Liver (tissue), 9 donors: ENCODE measurements around the gene FRMD4B. TPM values are rescaled to one million over a fixed set of nuclear protein-coding genes. Genes with fewer than 3 reads are reported as not detected.
A peak's percentile ranks its signal among the peaks of the same experiment; 100 is the strongest.

Experiments
- DNase-seq: peaks from one replicate; pipeline ENCODE4 v3.0.0-alpha.2; 2017; ENCODE audit warnings: low spot score
- H3K27ac ChIP-seq, 2 donors: one replicate each; pipeline ENCODE4 v1.7.0; 2013; ENCODE audit warnings: inconsistent platforms in 2 of 2, low read length in 2 of 2, control low read depth in 1 of 2, low read depth in 1 of 2, mild to moderate bottlenecking in 1 of 2
- H3K27me3 ChIP-seq, 4 donors: one replicate each; pipeline versions ENCODE4 v1.6.1 to v1.7.0; 2013; ENCODE audit warnings: low read length in 3 of 4, inconsistent platforms in 1 of 4, mild to moderate bottlenecking in 1 of 4, moderate library complexity in 1 of 4; ENCODE audit not compliant: control insufficient read depth in 4 of 4, insufficient read depth in 4 of 4
- H3K36me3 ChIP-seq, 4 donors: one replicate each; pipeline versions ENCODE4 v1.6.1 to v1.7.0; 2013; ENCODE audit warnings: low read length in 3 of 4, mild to moderate bottlenecking in 3 of 4, low read depth in 1 of 4, moderate library complexity in 1 of 4; ENCODE audit not compliant: control insufficient read depth in 4 of 4, insufficient read depth in 3 of 4
- H3K4me1 ChIP-seq, 4 donors: one replicate each; pipeline versions ENCODE4 v1.6.1 to v1.7.0; 2013; ENCODE audit warnings: low read length in 3 of 4, mild to moderate bottlenecking in 3 of 4, moderate library complexity in 1 of 4; ENCODE audit not compliant: control insufficient read depth in 4 of 4, insufficient read depth in 4 of 4
- H3K4me3 ChIP-seq, 3 donors: one replicate each; pipeline versions ENCODE4 v1.6.1 to v1.7.0; 2013; ENCODE audit warnings: low read length in 3 of 3, control low read depth in 1 of 3, low read depth in 1 of 3, mild to moderate bottlenecking in 1 of 3
- H3K9ac ChIP-seq, 2 donors: one replicate each; pipeline ENCODE4 v1.7.0; 2013; ENCODE audit warnings: low read length in 2 of 2, mild to moderate bottlenecking in 2 of 2, moderate library complexity in 2 of 2, control low read depth in 1 of 2, low read depth in 1 of 2
- H3K9me3 ChIP-seq, 4 donors: one replicate each; pipeline versions ENCODE4 v1.6.1 to v1.7.0; 2013; ENCODE audit warnings: low read length in 3 of 4; ENCODE audit not compliant: control insufficient read depth in 4 of 4
- CTCF ChIP-seq: fragments of 150-350 bp; IDR thresholded peaks from 2 replicates; pipeline ENCODE4 v1.5.1; 2017; ENCODE audit warnings: improper control_type of control experiment, low read depth, low read length; ENCODE audit not compliant: missing input control
- EGR1 ChIP-seq, 2 donors: IDR thresholded peaks; 2 replicates each; pipeline ENCODE4 v1.6.1; 2016 to 2018; ENCODE audit warnings: antibody characterized with exemption in 2 of 2, low read depth in 2 of 2
- FOXA1 ChIP-seq: IDR thresholded peaks from 2 replicates; pipeline ENCODE4 v1.6.1; 2016; ENCODE audit warnings: antibody characterized with exemption
- FOXA2 ChIP-seq: IDR thresholded peaks from 2 replicates; pipeline ENCODE4 v1.6.1; 2016; ENCODE audit warnings: antibody characterized with exemption
- GABPA ChIP-seq, 2 donors: IDR thresholded peaks in 1 of 2; conservative IDR thresholded peaks in 1 of 2; 2 replicates each; pipeline ENCODE4 v1.6.1; 2016; ENCODE audit warnings: antibody characterized with exemption in 2 of 2, mild to moderate bottlenecking in 1 of 2, moderate library complexity in 1 of 2
- HNF4A ChIP-seq, 2 donors: conservative IDR thresholded peaks; 2 replicates each; pipeline ENCODE4 v1.6.1; 2016; ENCODE audit warnings: antibody characterized with exemption in 2 of 2, mild to moderate bottlenecking in 2 of 2
- HNF4G ChIP-seq: IDR thresholded peaks from 2 replicates; pipeline ENCODE4 v1.6.1; 2016; ENCODE audit warnings: antibody characterized with exemption
- JUND ChIP-seq, 2 donors: IDR thresholded peaks; 2 replicates each; pipeline ENCODE4 v1.6.1; 2016; ENCODE audit warnings: antibody characterized with exemption in 2 of 2
- RAD21 ChIP-seq, 2 donors: IDR thresholded peaks; 2 replicates each; pipeline ENCODE4 v1.6.1; 2016; ENCODE audit warnings: antibody characterized with exemption in 2 of 2, mild to moderate bottlenecking in 2 of 2
- REST ChIP-seq: IDR thresholded peaks from 2 replicates; pipeline ENCODE4 v1.6.1; 2016; ENCODE audit warnings: antibody characterized with exemption, mild to moderate bottlenecking
- RXRA ChIP-seq, 2 donors: IDR thresholded peaks; 2 replicates each; pipeline ENCODE4 v1.6.1; 2017 to 2018; ENCODE audit warnings: antibody characterized with exemption in 2 of 2, mild to moderate bottlenecking in 1 of 2
- SP1 ChIP-seq: IDR thresholded peaks from 2 replicates; pipeline ENCODE4 v1.6.1; 2018; ENCODE audit warnings: antibody characterized with exemption, mild to moderate bottlenecking
- TAF1 ChIP-seq: conservative IDR thresholded peaks from 2 replicates; pipeline ENCODE4 v1.6.1; 2016; ENCODE audit warnings: antibody characterized with exemption, mild to moderate bottlenecking
- YY1 ChIP-seq: IDR thresholded peaks from 2 replicates; pipeline ENCODE4 v1.6.1; 2016; ENCODE audit warnings: antibody characterized with exemption, mild to moderate bottlenecking
- whole genome bisulfite sequencing: extraction: QIAGEN DNeasy Blood & Tissue Kit; methylation state at CpG from one replicate; pipeline ENCODE4 v1.1.7; 2013; 5-methylcytosine and 5-hydroxymethylcytosine counted together
- polyA plus RNA-seq, 2 donors: library from polyadenylated mRNA; stranded (reverse) in 1 of 2; unstranded in 1 of 2; fragments of 200-250 nt in 1 of 2; fragments of >200 nt in 1 of 2; fragmentation: Nextera tagmentation in 1 of 2; extraction: Ambion mirVana in 1 of 2; gene quantifications; one replicate each; pipeline versions ENCODE4 v1.2.1 to v1.2.3, GENCODE V29; 2013 to 2015
- total RNA-seq, 2 donors: library from RNA; depleted of rRNA; stranded (reverse); fragments of >200 nt; gene quantifications; one replicate each; pipeline ENCODE4 v1.2.3, GENCODE V29; 2014
- TF ChIP-seq, protein P1 (sequence below): IDR thresholded peaks from 2 replicates; pipeline ENCODE4 v1.6.1; 2016; ENCODE audit warnings: antibody characterized with exemption
- TF ChIP-seq, protein P2 (sequence below): IDR thresholded peaks from 2 replicates; pipeline ENCODE4 v1.6.1; 2016; ENCODE audit warnings: antibody characterized with exemption
- TF ChIP-seq, protein P3 (sequence below): IDR thresholded peaks from 2 replicates; pipeline ENCODE4 v1.6.1; 2016; ENCODE audit warnings: antibody characterized with exemption
- donor health status: healthy.
- donor health status: healthy.
- donor health status: healthy.
- donor health status: healthy.
- donor health status: healthy.

Gene FRMD4B
- total and polyA plus RNA-seq, 4 donors: 7.3 to 22.6 (median 15.0) TPM

- TF ChIP-seq HNF4G (no peak), CTCF (no peak), TAF1 (no peak), FOXA1 (no peak), FOXA2 (no peak), YY1 (no peak), EGR1 (IDR thresholded peaks at IDR 0.05; ENCODE audit: low read depth in 2 of 2) (no peak), GABPA (IDR thresholded peaks at IDR 0.05 in 1 of 2, conservative IDR thresholded peaks at IDR 0.05 in 1 of 2) (no peak), RXRA (IDR thresholded peaks at IDR 0.05) (no peak), HNF4A (conservative IDR thresholded peaks at IDR 0.05) (no peak), RAD21 (IDR thresholded peaks at IDR 0.05) (no peak), SP1 (no peak), REST (no peak), JUND (IDR thresholded peaks at IDR 0.05) (no peak)
- TF ChIP-seq, protein P1, sequence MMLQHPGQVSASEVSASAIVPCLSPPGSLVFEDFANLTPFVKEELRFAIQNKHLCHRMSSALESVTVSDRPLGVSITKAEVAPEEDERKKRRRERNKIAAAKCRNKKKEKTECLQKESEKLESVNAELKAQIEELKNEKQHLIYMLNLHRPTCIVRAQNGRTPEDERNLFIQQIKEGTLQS: no peak
- TF ChIP-seq, protein P2, sequence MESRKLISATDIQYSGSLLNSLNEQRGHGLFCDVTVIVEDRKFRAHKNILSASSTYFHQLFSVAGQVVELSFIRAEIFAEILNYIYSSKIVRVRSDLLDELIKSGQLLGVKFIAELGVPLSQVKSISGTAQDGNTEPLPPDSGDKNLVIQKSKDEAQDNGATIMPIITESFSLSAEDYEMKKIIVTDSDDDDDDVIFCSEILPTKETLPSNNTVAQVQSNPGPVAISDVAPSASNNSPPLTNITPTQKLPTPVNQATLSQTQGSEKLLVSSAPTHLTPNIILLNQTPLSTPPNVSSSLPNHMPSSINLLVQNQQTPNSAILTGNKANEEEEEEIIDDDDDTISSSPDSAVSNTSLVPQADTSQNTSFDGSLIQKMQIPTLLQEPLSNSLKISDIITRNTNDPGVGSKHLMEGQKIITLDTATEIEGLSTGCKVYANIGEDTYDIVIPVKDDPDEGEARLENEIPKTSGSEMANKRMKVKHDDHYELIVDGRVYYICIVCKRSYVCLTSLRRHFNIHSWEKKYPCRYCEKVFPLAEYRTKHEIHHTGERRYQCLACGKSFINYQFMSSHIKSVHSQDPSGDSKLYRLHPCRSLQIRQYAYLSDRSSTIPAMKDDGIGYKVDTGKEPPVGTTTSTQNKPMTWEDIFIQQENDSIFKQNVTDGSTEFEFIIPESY: no peak
- TF ChIP-seq, protein P3, sequence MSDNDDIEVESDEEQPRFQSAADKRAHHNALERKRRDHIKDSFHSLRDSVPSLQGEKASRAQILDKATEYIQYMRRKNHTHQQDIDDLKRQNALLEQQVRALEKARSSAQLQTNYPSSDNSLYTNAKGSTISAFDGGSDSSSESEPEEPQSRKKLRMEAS: no peak
- 77% methylated on average over 4 of the region's 4 CpGs for WGBS
- Histone ChIP-seq H3K9ac (no peak overlapping the region), H3K4me1 (no peaks in the 10 kb centered on the region), H3K27me3 (no peaks in the 10 kb centered on the region), H3K4me3 (no peak overlapping the region), H3K27ac (no peak overlapping the region), H3K36me3 (no peaks in the 10 kb centered on the region), H3K9me3 (no peaks in the 10 kb centered on the region)
- DNase-seq: no peak
Observed at GRCh38 chr3:69313251-69313650, 72.6 kb downstream of the FRMD4B start.

GRCh38 chr3:69309814-69310213 is 76.1 kb downstream of the FRMD4B start:
- Histone ChIP-seq H3K4me3 (no peak overlapping the region), H3K36me3 (no peaks in the 10 kb centered on the region), H3K27me3 (no peaks in the 10 kb centered on the region), H3K9ac (no peak overlapping the region), H3K9me3 (no peaks in the 10 kb centered on the region), H3K27ac (no peak overlapping the region), H3K4me1 (peaks cover 0 to 3% (median 1%) of the 10 kb centered on the region in 4 donors)
- WGBS: 47% methylated on average over 3 of the region's 3 CpGs
- TF ChIP-seq CTCF: peak; percentile 54
- peak; percentile 68 to 79 for TF ChIP-seq RAD21 (IDR thresholded peaks at IDR 0.05)
- TF ChIP-seq GABPA (IDR thresholded peaks at IDR 0.05 in 1 of 2, conservative IDR thresholded peaks at IDR 0.05 in 1 of 2): no peak
- DNase-seq: no peak
